ENCODE measurements around the gene SAMD4A. TPM values are rescaled to one million over a fixed set of nuclear protein-coding genes. Genes with fewer than 3 reads are reported as not detected.

SAMD4A gene
- total RNA-seq, 2 experiments from 2014 or later, result 2.4 to 2.6 TPM

GRCh38 chr14:54823757-54824549 is 257.0 kb downstream of the SAMD4A start:
- ChIA-PET CTCF (no interaction called here), POLR2A (no interaction called here)

DNA sequence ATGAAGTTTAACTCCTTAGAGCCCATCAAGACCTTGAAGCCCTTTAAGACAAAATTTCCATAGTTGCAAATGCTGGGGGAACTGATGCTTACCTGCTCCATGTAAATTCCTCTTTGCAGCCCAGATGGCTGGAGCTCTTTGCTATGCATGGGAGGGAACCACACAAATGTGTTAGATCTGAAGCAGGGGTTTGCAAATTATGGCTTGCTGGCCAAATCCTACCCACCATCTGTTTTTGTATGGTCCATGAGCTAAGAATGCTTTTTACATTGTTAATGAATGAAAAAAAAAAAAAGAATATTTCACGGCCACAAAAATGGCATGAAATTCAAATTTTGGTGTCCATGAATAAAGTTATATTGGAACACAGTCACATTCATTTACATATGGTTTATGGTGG is 261.1 kb downstream of the SAMD4A start:
- ChIA-PET POLR2A (no interaction called here), CTCF (interaction anchor here (2.0 kb wide), 1 partner anchor 22 kb away, joined by 5 read pairs; no protein-coding TSS in a partner anchor)
- Mint-ChIP-seq H3K9me3 (peaks cover 41% of the 10 kb centered on the region), H3K4me1 (ENCODE audit: low read depth) (no peaks in the 10 kb centered on the region), H3K27me3 (no peaks in the 10 kb centered on the region), H3K4me3 (no peak overlapping the region), H3K27ac (no peak overlapping the region), H3K36me3 (no peaks in the 10 kb centered on the region)
- intact Hi-C loops (cut with micrococcal nuclease), result no loop called here
- no peak for DNase-seq

More at GRCh38 chr14:54823757-54824549, 257.0 kb downstream of the SAMD4A start:
- peaks cover 27% of the 10 kb centered on the region for H3K9me3 Mint-ChIP-seq
- no peaks in the 10 kb centered on the region for H3K4me1 Mint-ChIP-seq (ENCODE audit: low read depth)
- no peaks in the 10 kb centered on the region for H3K36me3 Mint-ChIP-seq
- no peak overlapping the region for H3K4me3 Mint-ChIP-seq
- DNase-seq, result no peak
- intact Hi-C loops (cut with micrococcal nuclease), result no loop called here
- no peak overlapping the region for H3K27ac Mint-ChIP-seq
- H3K27me3 Mint-ChIP-seq, result peaks cover 5% of the 10 kb centered on the region

- no peak overlapping the region for H3K27ac Mint-ChIP-seq
- H3K36me3 Mint-ChIP-seq, result no peaks in the 10 kb centered on the region
- no peak overlapping the region for H3K4me3 Mint-ChIP-seq
- intact Hi-C loops (cut with micrococcal nuclease), result no loop called here
- CTCF ChIA-PET, result no interaction called here
- no peak for DNase-seq
- peaks cover 32% of the 10 kb centered on the region for H3K9me3 Mint-ChIP-seq
- H3K27me3 Mint-ChIP-seq, result no peaks in the 10 kb centered on the region
- POLR2A ChIA-PET, result no interaction called here
- no peaks in the 10 kb centered on the region for H3K4me1 Mint-ChIP-seq (ENCODE audit: low read depth)
Observed at GRCh38 chr14:54829486-54830224, 262.7 kb downstream of the SAMD4A start.

DNA sequence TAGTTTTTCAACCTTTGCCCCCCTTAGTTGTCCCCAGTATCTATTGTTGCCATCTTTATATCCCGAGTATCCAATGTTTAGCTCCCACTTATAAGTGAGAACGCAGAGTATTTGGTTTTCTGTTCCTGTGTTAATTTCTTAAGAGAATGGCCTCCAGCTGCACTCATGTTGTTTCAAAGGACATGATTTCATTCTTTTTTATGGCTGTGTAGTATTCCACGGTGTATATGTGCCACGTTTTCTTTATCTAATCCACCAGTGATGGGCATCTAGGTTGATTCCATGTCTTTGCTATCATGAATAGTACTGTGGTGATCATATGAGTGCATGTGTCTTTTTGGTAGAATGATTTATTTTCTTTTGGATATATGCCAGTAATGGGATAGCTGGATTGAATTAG is 263.7 kb downstream of the SAMD4A start:
- Mint-ChIP-seq H3K9me3 (peaks cover 25% of the 10 kb centered on the region), H3K27me3 (no peaks in the 10 kb centered on the region)

GRCh38 chr14:54834081-54834480 is 267.2 kb downstream of the SAMD4A start:
- no peak for DNase-seq
- no peak overlapping the region for H3K4me3 Mint-ChIP-seq
- no peaks in the 10 kb centered on the region for H3K27me3 Mint-ChIP-seq
- H3K36me3 Mint-ChIP-seq, result peaks cover 2% of the 10 kb centered on the region
- no peaks in the 10 kb centered on the region for H3K4me1 Mint-ChIP-seq (ENCODE audit: low read depth)
- POLR2A ChIA-PET, result no interaction called here
- CTCF ChIA-PET, result no interaction called here
- intact Hi-C loops (cut with micrococcal nuclease), result no loop called here
- peaks cover 15% of the 10 kb centered on the region for H3K9me3 Mint-ChIP-seq
- no peak overlapping the region for H3K27ac Mint-ChIP-seq

More for the DNA sequence above, 263.7 kb downstream of the SAMD4A start:
- intact Hi-C loops (cut with micrococcal nuclease), result no loop called here
- Mint-ChIP-seq H3K36me3 (no peaks in the 10 kb centered on the region), H3K4me1 (ENCODE audit: low read depth) (no peaks in the 10 kb centered on the region), H3K4me3 (no peak overlapping the region), H3K27ac (no peak overlapping the region)
- CTCF ChIA-PET, result no interaction called here
- POLR2A ChIA-PET, result no interaction called here
- no peak for DNase-seq

DNA sequence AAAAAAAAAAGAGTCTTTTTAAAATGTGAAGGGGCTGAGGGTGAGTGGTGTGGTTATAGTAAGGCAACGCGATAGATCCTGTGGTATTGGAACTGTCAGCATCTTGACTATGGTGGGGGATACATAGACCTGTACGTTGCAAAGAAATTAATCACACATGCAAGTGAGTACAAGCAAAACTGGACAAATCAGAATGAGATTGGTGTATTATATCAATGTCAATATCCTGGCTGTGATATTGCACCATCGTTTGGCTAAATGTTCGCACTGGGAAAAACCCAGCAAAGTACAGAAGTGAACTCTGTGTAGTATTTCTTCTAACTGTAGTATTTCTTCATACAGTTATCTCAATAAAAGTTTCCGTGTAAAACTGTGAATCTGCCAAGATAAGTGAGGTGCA is 267.8 kb downstream of the SAMD4A start:
- Mint-ChIP-seq H3K27ac (no peak overlapping the region), H3K36me3 (peaks cover 3% of the 10 kb centered on the region), H3K4me1 (ENCODE audit: low read depth) (no peaks in the 10 kb centered on the region), H3K27me3 (no peaks in the 10 kb centered on the region), H3K4me3 (no peak overlapping the region), H3K9me3 (peaks cover 15% of the 10 kb centered on the region)
- intact Hi-C loops (cut with micrococcal nuclease), result no loop called here
- DNase-seq, result no peak
- POLR2A ChIA-PET, result no interaction called here
- CTCF ChIA-PET, result no interaction called here

DNA sequence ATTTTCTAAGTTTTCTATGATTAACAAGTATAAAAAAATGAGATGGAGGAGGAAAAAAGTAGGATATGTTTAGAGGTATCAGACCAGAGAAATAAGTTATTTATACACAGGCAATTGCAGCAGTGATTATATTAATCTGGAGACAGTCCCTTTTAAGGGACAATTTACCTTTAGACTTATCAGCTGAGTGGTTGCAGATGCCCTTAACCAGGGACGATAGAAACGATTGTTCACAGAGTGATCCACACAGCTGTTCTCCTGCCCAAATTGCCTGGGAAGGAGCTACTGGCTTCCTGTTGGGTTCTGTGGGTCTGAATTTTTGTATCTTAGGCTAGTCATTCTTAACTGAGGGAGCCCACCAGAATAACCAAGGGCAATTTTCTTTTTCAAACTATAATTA is 269.3 kb downstream of the SAMD4A start:
- Mint-ChIP-seq H3K27ac (no peak overlapping the region), H3K9me3 (peaks cover 7% of the 10 kb centered on the region), H3K27me3 (no peaks in the 10 kb centered on the region), H3K4me1 (ENCODE audit: low read depth) (no peaks in the 10 kb centered on the region), H3K36me3 (peaks cover 16% of the 10 kb centered on the region), H3K4me3 (no peak overlapping the region)
- intact Hi-C loops (cut with micrococcal nuclease), result no loop called here
- DNase-seq, result no peak
- CTCF ChIA-PET, result no interaction called here
- POLR2A ChIA-PET, result no interaction called here

DNA sequence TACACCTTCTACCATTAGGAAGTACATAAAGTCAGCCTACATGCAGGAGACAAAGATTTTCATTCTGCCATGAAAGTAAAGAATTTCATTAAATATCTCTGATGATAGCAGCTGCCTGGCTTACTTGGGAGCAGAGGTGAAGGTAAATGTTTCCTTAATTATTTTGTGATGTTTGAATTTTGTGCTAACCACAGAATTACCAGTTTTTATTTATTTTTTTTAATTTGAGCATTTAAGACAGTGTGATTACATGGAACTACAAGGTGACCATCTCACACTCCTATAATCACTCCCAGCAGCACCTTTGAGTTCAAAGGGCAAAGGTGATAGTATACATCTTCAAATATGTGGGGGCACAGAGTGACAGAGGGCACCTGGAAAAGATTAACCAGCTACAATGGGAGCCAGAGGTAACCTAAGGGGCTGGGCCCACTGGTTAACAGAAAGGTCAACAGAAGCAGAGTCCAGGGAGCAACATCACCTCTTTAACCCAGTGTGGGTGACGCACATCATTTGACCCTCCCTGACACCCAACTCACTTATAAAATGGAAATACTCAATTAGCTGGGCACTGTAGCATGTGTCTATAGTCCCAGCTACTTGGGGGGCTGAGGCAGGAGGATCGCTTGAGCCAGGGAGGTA is 270.7 kb downstream of the SAMD4A start:
- CTCF ChIA-PET, result no interaction called here
- Mint-ChIP-seq H3K36me3 (peaks cover 23% of the 10 kb centered on the region), H3K27me3 (no peaks in the 10 kb centered on the region), H3K4me1 (ENCODE audit: low read depth) (no peaks in the 10 kb centered on the region), H3K4me3 (no peak overlapping the region), H3K9me3 (peaks cover 2% of the 10 kb centered on the region), H3K27ac (no peak overlapping the region)
- POLR2A ChIA-PET, result no interaction called here
- intact Hi-C loops (cut with micrococcal nuclease), result no loop called here
- DNase-seq, result no peak

DNA sequence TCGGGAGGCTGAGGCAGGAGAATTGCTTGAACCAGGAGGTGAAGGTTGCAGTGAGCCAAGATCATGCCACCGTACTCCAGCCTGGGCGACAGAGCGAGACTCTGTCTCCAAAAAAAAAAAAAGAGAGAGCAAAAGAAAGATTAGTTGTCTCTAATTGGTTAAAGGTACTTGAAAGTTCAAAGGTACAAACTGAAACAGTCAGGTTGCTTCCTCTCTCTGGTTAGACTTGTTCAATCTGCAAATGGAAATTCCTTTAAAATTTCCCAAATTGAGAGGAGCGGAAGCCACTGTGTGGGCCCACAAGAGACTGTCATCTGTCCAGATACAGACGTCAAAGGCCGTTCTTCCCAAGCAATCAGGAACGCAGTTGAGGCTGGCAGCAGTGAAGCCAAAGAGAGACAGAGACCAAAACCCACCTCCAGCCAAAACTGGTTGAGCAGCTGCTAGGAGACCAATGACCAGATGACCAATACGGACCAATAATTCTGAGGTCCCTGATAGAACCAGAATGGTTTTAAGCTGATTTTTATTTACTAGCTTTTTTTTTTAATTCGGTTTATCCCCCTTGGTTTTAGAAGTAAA is 272.1 kb downstream of the SAMD4A start:
- peaks cover 26% of the 10 kb centered on the region for H3K36me3 Mint-ChIP-seq
- intact Hi-C loops (cut with micrococcal nuclease), result no loop called here
- H3K4me3 Mint-ChIP-seq, result no peak overlapping the region
- no peaks in the 10 kb centered on the region for H3K4me1 Mint-ChIP-seq (ENCODE audit: low read depth)
- H3K27ac Mint-ChIP-seq, result no peak overlapping the region
- CTCF ChIA-PET, result interaction anchor here (1.5 kb wide), 1 partner anchor 27 kb away, joined by 3 read pairs; no protein-coding TSS in a partner anchor
- no peaks in the 10 kb centered on the region for H3K9me3 Mint-ChIP-seq
- H3K27me3 Mint-ChIP-seq, result no peaks in the 10 kb centered on the region
- no peak for DNase-seq
- POLR2A ChIA-PET, result no interaction called here

GRCh38 chr14:54839701-54840119 is 272.8 kb downstream of the SAMD4A start:
- DNase-seq, result no peak
- Mint-ChIP-seq H3K36me3 (peaks cover 31% of the 10 kb centered on the region), H3K4me1 (ENCODE audit: low read depth) (no peaks in the 10 kb centered on the region), H3K9me3 (no peaks in the 10 kb centered on the region), H3K27me3 (no peaks in the 10 kb centered on the region), H3K4me3 (no peak overlapping the region), H3K27ac (no peak overlapping the region)
- CTCF ChIA-PET, result interaction anchor here (1.5 kb wide), 1 partner anchor 26 kb away, joined by 3 read pairs; no protein-coding TSS in a partner anchor
- intact Hi-C loops (cut with micrococcal nuclease), result no loop called here
- POLR2A ChIA-PET, result no interaction called here

DNA sequence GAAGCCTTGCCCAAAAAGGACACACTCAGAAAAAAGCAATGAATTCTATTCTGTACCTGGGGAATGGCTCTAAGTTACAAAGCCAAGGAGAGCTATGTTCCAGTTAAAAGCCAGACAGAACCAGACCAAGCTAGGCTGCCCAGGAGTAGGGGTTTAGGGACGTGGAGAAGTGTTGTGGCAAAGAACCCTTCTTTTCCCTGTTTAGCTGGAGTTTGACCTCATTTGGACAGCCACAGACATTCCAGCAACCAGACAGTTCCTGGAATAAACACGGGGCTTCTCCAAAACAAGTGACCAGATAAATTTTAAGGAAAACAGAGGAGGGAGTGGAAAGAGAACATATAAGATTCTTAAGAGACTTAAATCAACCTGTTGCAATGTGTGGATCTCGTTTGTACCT is 273.4 kb downstream of the SAMD4A start:
- Mint-ChIP-seq H3K4me3 (no peak overlapping the region), H3K27ac (no peak overlapping the region), H3K4me1 (ENCODE audit: low read depth) (no peaks in the 10 kb centered on the region), H3K9me3 (no peaks in the 10 kb centered on the region), H3K27me3 (no peaks in the 10 kb centered on the region), H3K36me3 (peaks cover 31% of the 10 kb centered on the region)
- ChIA-PET POLR2A (no interaction called here), CTCF (interaction anchor here (1.5 kb wide), 1 partner anchor 26 kb away, joined by 3 read pairs; no protein-coding TSS in a partner anchor)
- no peak for DNase-seq
- intact Hi-C loops (cut with micrococcal nuclease), result no loop called here

GRCh38 chr14:54840798-54841197 is 273.9 kb downstream of the SAMD4A start:
- Mint-ChIP-seq H3K27me3 (no peaks in the 10 kb centered on the region), H3K9me3 (no peaks in the 10 kb centered on the region), H3K36me3 (peaks cover 31% of the 10 kb centered on the region), H3K4me3 (no peak overlapping the region), H3K27ac (no peak overlapping the region), H3K4me1 (ENCODE audit: low read depth) (no peaks in the 10 kb centered on the region)
- ChIA-PET POLR2A (no interaction called here), CTCF (interaction anchor here (0.6 to 1.5 kb wide), 2 partner anchors 25 to 186 kb away, joined by 3 read pairs; no protein-coding TSS in a partner anchor)
- DNase-seq, result no peak
- intact Hi-C loops (cut with micrococcal nuclease), result no loop called here
